Thoracic aorta (tissue), 2 donors: ENCODE data around the gene SLC28A1. TPM values are rescaled to one million over a fixed set of nuclear protein-coding genes. Genes with fewer than 3 reads are reported as not detected.

Experiments
- ATAC-seq: fragments of 150-250 bp; one replicate; pipeline ENCODE4 v1.8.0; 2017; ENCODE audit warnings: low read depth; ENCODE audit not compliant: insufficient number of reproducible peaks, low FRiP score
- DNase-seq: peaks from one replicate; pipeline ENCODE4 v3.0.0-alpha.2; 2020; ENCODE audit warnings: low spot score
- H3K27ac ChIP-seq, 2 donors: fragments of 200-600 bp; sonication (generic); 1 replicate in 1 of 2; 2 replicates in 1 of 2; pipeline ENCODE4 v1.5.1; 2016; ENCODE audit warnings: mild to moderate bottlenecking in 2 of 2, moderate library complexity in 2 of 2
- H3K27me3 ChIP-seq: fragments of 200-600 bp; sonication (generic); replicated peaks from 2 replicates; pipeline ENCODE4 v1.6.0; 2016; ENCODE audit warnings: mild to moderate bottlenecking; ENCODE audit not compliant: insufficient read depth
- H3K36me3 ChIP-seq: fragments of 200-600 bp; sonication (generic); one replicate; pipeline ENCODE4 v1.5.1; 2016
- H3K4me1 ChIP-seq, 2 donors: fragments of 200-600 bp; sonication (generic); 1 replicate in 1 of 2; 2 replicates in 1 of 2; pipeline versions ENCODE4 v1.5.1 to v1.6.0; 2016; ENCODE audit warnings: low read depth in 2 of 2, mild to moderate bottlenecking in 1 of 2; ENCODE audit not compliant: control insufficient read depth in 1 of 2
- H3K4me3 ChIP-seq: fragments of 200-600 bp; sonication (generic); 2 replicates; pipeline ENCODE4 v1.5.1; 2016; ENCODE audit warnings: mild to moderate bottlenecking
- H3K9me3 ChIP-seq: fragments of 200-600 bp; sonication (generic); 2 replicates; pipeline ENCODE4 v1.5.1; 2016
- total RNA-seq, 2 donors: library from RNA; depleted of rRNA; stranded (reverse); fragments of >200 nt; gene quantifications; one replicate each; pipeline versions ENCODE4 v1.1.0 to v1.2.3, GENCODE V29; 2016
- TF ChIP-seq, protein P1 (sequence below): fragments of 200-600 bp; sonication (generic); IDR thresholded peaks from one replicate; pipeline ENCODE4 v1.5.1; 2019; ENCODE audit warnings: antibody characterized with exemption

Gene SLC28A1
- total RNA-seq, 2 donors from 2014 or later: 0.41 to 1.6 TPM

DNA sequence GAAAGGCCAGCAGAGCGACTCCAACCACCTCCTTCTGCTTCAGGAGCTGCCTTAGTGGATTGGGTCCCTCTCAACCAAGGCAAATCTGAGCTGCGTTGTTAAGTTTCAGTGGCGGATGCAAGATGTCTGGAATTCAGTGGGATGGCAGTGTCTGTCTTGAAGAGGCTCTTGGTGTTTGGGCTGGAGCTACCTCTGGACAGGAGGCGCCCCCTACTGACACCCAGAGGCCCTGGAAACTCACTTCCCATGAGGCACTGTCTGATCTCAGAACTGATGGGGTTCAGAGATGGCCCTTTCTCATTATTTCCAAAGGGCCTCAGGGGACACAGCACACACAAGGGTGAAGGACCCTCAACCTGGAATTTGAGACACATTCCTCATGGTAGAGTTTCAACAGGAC, 6.0 kb upstream of the SLC28A1 start:
- H3K27me3 ChIP-seq: no peaks in the 10 kb centered on the region
- TF ChIP-seq, protein P1, sequence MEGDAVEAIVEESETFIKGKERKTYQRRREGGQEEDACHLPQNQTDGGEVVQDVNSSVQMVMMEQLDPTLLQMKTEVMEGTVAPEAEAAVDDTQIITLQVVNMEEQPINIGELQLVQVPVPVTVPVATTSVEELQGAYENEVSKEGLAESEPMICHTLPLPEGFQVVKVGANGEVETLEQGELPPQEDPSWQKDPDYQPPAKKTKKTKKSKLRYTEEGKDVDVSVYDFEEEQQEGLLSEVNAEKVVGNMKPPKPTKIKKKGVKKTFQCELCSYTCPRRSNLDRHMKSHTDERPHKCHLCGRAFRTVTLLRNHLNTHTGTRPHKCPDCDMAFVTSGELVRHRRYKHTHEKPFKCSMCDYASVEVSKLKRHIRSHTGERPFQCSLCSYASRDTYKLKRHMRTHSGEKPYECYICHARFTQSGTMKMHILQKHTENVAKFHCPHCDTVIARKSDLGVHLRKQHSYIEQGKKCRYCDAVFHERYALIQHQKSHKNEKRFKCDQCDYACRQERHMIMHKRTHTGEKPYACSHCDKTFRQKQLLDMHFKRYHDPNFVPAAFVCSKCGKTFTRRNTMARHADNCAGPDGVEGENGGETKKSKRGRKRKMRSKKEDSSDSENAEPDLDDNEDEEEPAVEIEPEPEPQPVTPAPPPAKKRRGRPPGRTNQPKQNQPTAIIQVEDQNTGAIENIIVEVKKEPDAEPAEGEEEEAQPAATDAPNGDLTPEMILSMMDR: peak; percentile 24
- DNase-seq (no peak), ATAC-seq (no peak)
- peaks cover 6 to 53% of the 10 kb centered on the region in 2 donors for H3K4me1 ChIP-seq
- no peaks in the 10 kb centered on the region for H3K9me3 ChIP-seq
- H3K27ac ChIP-seq: no peak overlapping the region
- no peaks in the 10 kb centered on the region for H3K36me3 ChIP-seq
- no peak overlapping the region for H3K4me3 ChIP-seq

DNA sequence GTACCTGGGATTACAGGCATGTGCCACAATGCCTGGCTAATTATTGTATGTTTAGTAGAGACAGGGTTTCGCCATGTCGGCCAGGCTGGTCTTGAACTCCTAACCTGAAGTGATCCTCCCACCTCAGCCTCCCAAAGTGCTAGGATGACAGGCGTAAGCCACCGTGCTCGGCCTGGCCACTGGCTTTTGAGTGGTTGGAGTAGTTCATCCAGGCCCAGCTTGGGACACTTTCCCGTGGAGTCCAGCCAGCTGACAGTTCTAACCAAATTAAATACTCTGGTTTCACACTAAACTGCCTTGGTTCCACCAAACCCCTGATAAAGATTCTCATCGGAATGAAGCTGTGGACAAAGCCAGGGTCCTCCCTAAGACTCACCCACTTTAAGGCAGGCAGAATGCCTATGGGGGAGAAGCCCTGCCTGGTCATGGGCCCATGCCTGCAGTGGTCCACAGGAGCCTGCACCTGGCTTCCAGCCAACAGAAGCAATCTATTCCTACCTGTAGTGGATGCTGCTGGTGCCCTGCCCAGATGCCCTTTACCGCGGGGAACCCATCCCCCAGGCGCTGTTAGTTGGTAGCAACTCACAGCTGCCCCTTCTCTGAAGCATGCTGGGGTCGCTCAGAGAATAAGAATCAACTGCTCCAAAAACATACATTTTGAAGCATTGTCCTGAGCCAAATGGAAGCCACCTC, 5.2 kb upstream of the SLC28A1 start:
- no peak for ATAC-seq
- TF ChIP-seq, protein P1: no peak

DNA sequence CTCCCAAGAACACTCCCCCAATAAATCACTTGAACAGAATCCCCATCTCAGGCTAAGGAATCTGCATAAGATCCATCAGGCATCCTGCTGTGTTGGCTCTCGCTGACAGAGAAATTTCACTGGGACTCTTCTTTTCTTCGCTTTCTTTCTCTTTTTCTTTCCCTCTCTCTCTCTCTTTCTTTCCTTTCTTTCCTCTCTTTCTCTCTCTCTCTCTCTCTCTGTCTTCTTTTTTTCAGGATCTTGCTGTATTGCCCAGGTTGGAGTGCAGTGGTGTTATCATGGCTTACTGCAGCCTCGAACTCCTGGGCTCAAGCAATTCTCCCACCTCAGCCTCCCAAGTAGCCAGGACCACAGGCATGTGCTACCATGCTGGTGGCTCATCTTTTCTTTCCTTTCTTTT, 4.5 kb upstream of the SLC28A1 start:
- Histone ChIP-seq H3K36me3 (no peaks in the 10 kb centered on the region), H3K27me3 (no peaks in the 10 kb centered on the region), H3K27ac (no peak overlapping the region), H3K9me3 (no peaks in the 10 kb centered on the region), H3K4me3 (no peak overlapping the region), H3K4me1 (peaks cover 3 to 53% of the 10 kb centered on the region in 2 donors)
- ATAC-seq (no peak), DNase-seq (no peak)
- TF ChIP-seq, protein P1: no peak

More for the DNA sequence above, 5.2 kb upstream of the SLC28A1 start:
- no peak overlapping the region for H3K4me3 ChIP-seq
- DNase-seq: no peak
- H3K27ac ChIP-seq: no peak overlapping the region
- no peaks in the 10 kb centered on the region for H3K36me3 ChIP-seq
- peaks cover 8 to 53% of the 10 kb centered on the region in 2 donors for H3K4me1 ChIP-seq
- no peaks in the 10 kb centered on the region for H3K9me3 ChIP-seq
- no peaks in the 10 kb centered on the region for H3K27me3 ChIP-seq

DNA sequence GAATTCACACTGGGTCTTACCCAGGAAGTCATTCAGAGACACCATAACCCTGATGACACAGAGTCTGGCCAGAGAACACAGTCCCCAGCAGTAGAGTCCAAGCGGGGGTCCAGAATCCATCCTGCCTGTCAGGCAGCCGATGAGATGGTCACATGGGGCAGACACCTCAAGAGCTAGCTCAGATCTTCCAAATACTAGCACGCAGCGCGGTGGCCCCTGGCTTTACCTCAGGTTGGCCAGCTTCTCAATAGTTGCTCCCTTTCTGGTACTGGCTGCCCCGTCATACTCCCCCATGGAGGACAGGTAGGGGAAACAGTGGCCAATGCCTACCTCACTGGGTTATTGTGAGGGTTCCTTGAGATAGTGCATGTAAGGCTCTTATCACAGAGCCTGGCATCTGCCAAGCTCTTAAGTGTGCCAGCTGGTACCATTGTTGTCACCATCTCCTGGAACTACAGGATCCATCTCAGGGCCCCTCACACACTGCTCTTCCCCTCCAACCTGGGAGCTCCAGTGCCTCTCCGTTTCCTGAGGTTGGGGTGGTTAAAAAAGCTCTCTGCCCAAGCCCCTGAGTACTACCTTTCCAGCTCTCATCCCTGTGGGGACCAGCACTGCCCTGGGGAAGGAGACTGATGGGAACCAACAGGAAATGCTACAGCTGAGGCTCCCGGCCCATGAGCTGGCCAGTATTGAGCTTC, 3.5 kb upstream of the SLC28A1 start:
- H3K36me3 ChIP-seq: no peaks in the 10 kb centered on the region
- H3K4me1 ChIP-seq: peaks cover 3 to 49% of the 10 kb centered on the region in 2 donors
- H3K4me3 ChIP-seq: no peak overlapping the region
- DNase-seq (no peak), ATAC-seq (no peak)
- TF ChIP-seq, protein P1: no peak
- no peaks in the 10 kb centered on the region for H3K9me3 ChIP-seq
- no peak overlapping the region for H3K27ac ChIP-seq
- H3K27me3 ChIP-seq: no peaks in the 10 kb centered on the region

DNA sequence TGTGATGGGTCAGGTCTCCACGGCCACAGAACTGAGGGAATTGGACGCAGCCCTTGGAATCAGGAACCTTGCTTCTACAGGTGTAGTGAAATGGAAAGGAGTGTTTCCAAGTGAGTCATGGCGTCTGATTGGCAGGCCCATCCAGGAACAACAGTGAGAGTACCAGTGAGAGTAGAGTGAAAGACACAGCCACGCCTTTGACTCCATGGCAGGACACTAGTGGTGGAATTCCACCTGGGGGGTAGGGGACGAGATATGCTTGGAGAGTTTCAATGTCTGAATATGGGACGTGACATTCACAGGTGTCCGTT, 3.0 kb upstream of the SLC28A1 start:
- Histone ChIP-seq H3K9me3 (no peaks in the 10 kb centered on the region), H3K27me3 (no peaks in the 10 kb centered on the region), H3K36me3 (no peaks in the 10 kb centered on the region), H3K4me3 (no peak overlapping the region), H3K27ac (no peak overlapping the region), H3K4me1 (peaks cover 3 to 54% of the 10 kb centered on the region in 2 donors)
- no peak for DNase-seq
- TF ChIP-seq, protein P1: no peak
- no peak for ATAC-seq
